ENCODE data around the gene ATP1B1.
"Not testable (repeated sequence)": the region's sequence is repeated elsewhere in the genome, so short reads cannot be mapped to it uniquely, and the experiment has no call there.

ATP1B1 gene

GRCh38 chr1:169119405-169119804 lies 12.9 kb downstream of the ATP1B1 start:
- Histone ChIP-seq H3K27me3 (ENCODE audit: control insufficient read depth, insufficient read depth, low read length) (no peaks in the 10 kb centered on the region), H3K36me3 (ENCODE audit: insufficient read depth, low read length) (peaks cover 10% of the 10 kb centered on the region), H3K4me3 (ENCODE audit: low read length) (no peak overlapping the region), H3K9me3 (replicated peaks; ENCODE audit: low read length) (no peaks in the 10 kb centered on the region), H3K9ac (ENCODE audit: low read depth, low read length) (no peak overlapping the region), H3K4me2 (ENCODE audit: low read length) (peak overlapping the region; percentile 16), H3K4me1 (ENCODE audit: control insufficient read depth, insufficient read depth, low read length) (peaks cover 32% of the 10 kb centered on the region)

GRCh38 chr1:169120066-169120465 lies 13.6 kb downstream of the ATP1B1 start:
- H3K9me3 ChIP-seq (replicated peaks; ENCODE audit: low read length): no peaks in the 10 kb centered on the region
- peaks cover 30% of the 10 kb centered on the region for H3K4me1 ChIP-seq (ENCODE audit: control insufficient read depth, insufficient read depth, low read length)
- peaks cover 8% of the 10 kb centered on the region for H3K36me3 ChIP-seq (ENCODE audit: insufficient read depth, low read length)
- no peak overlapping the region for H3K9ac ChIP-seq (ENCODE audit: low read depth, low read length)
- H3K4me2 ChIP-seq (ENCODE audit: low read length): no peak overlapping the region
- no peaks in the 10 kb centered on the region for H3K27me3 ChIP-seq (ENCODE audit: control insufficient read depth, insufficient read depth, low read length)
- no peak overlapping the region for H3K4me3 ChIP-seq (ENCODE audit: low read length)

- Histone ChIP-seq H3K9me3 (replicated peaks; ENCODE audit: low read length) (no peaks in the 10 kb centered on the region), H3K9ac (ENCODE audit: low read depth, low read length) (no peak overlapping the region), H3K4me2 (ENCODE audit: low read length) (no peak overlapping the region), H3K4me1 (ENCODE audit: control insufficient read depth, insufficient read depth, low read length) (peaks cover 23% of the 10 kb centered on the region), H3K27me3 (ENCODE audit: control insufficient read depth, insufficient read depth, low read length) (no peaks in the 10 kb centered on the region), H3K4me3 (ENCODE audit: low read length) (no peak overlapping the region), H3K36me3 (ENCODE audit: insufficient read depth, low read length) (peaks cover 15% of the 10 kb centered on the region)
These were observed 14.8 kb downstream of the ATP1B1 start for GRCh38 chr1:169121146-169121923.

GRCh38 chr1:169122976-169123375 lies 16.5 kb downstream of the ATP1B1 start:
- no peaks in the 10 kb centered on the region for H3K27me3 ChIP-seq (ENCODE audit: control insufficient read depth, insufficient read depth, low read length)
- H3K4me1 ChIP-seq (ENCODE audit: control insufficient read depth, insufficient read depth, low read length): peaks cover 23% of the 10 kb centered on the region
- H3K9ac ChIP-seq (ENCODE audit: low read depth, low read length): no peak overlapping the region
- no peak overlapping the region for H3K4me3 ChIP-seq (ENCODE audit: low read length)
- no peak overlapping the region for H3K4me2 ChIP-seq (ENCODE audit: low read length)
- H3K36me3 ChIP-seq (ENCODE audit: insufficient read depth, low read length): peaks cover 22% of the 10 kb centered on the region
- H3K9me3 ChIP-seq (replicated peaks; ENCODE audit: low read length): no peaks in the 10 kb centered on the region

- Histone ChIP-seq H3K36me3 (ENCODE audit: insufficient read depth, low read length) (peaks cover 23% of the 10 kb centered on the region), H3K4me1 (ENCODE audit: control insufficient read depth, insufficient read depth, low read length) (peaks cover 21% of the 10 kb centered on the region), H3K9ac (ENCODE audit: low read depth, low read length) (no peak overlapping the region), H3K4me3 (ENCODE audit: low read length) (no peak overlapping the region), H3K9me3 (replicated peaks; ENCODE audit: low read length) (no peaks in the 10 kb centered on the region), H3K4me2 (ENCODE audit: low read length) (no peak overlapping the region), H3K27me3 (ENCODE audit: control insufficient read depth, insufficient read depth, low read length) (no peaks in the 10 kb centered on the region)
These were observed 18.0 kb downstream of the ATP1B1 start for GRCh38 chr1:169124459-169124858.

GRCh38 chr1:169125597-169125996 lies 19.1 kb downstream of the ATP1B1 start:
- not testable (repeated sequence) for H3K4me3 ChIP-seq (ENCODE audit: low read length)

GRCh38 chr1:169126335-169126734 lies 19.8 kb downstream of the ATP1B1 start:
- Histone ChIP-seq H3K4me1 (ENCODE audit: control insufficient read depth, insufficient read depth, low read length) (peaks cover 18% of the 10 kb centered on the region), H3K4me2 (ENCODE audit: low read length) (no peak overlapping the region), H3K36me3 (ENCODE audit: insufficient read depth, low read length) (peaks cover 23% of the 10 kb centered on the region), H3K9me3 (replicated peaks; ENCODE audit: low read length) (no peaks in the 10 kb centered on the region), H3K4me3 (ENCODE audit: low read length) (no peak overlapping the region), H3K9ac (ENCODE audit: low read depth, low read length) (no peak overlapping the region), H3K27me3 (ENCODE audit: control insufficient read depth, insufficient read depth, low read length) (no peaks in the 10 kb centered on the region)

More at GRCh38 chr1:169125597-169125996, 19.1 kb downstream of the ATP1B1 start:
- not testable (repeated sequence) for H3K27me3 ChIP-seq (ENCODE audit: control insufficient read depth, insufficient read depth, low read length); H3K9ac ChIP-seq (ENCODE audit: low read depth, low read length); H3K9me3 ChIP-seq (replicated peaks; ENCODE audit: low read length); H3K4me2 ChIP-seq (ENCODE audit: low read length)
- Histone ChIP-seq H3K4me1 (ENCODE audit: control insufficient read depth, insufficient read depth, low read length) (peaks cover 18% of the 10 kb centered on the region), H3K36me3 (ENCODE audit: insufficient read depth, low read length) (peaks cover 23% of the 10 kb centered on the region)

GRCh38 chr1:169127305-169127704 lies 20.8 kb downstream of the ATP1B1 start:
- Histone ChIP-seq H3K4me1 (ENCODE audit: control insufficient read depth, insufficient read depth, low read length) (peaks cover 18% of the 10 kb centered on the region), H3K27me3 (ENCODE audit: control insufficient read depth, insufficient read depth, low read length) (no peaks in the 10 kb centered on the region), H3K9me3 (replicated peaks; ENCODE audit: low read length) (no peaks in the 10 kb centered on the region), H3K9ac (ENCODE audit: low read depth, low read length) (no peak overlapping the region), H3K4me2 (ENCODE audit: low read length) (no peak overlapping the region), H3K36me3 (ENCODE audit: insufficient read depth, low read length) (peaks cover 24% of the 10 kb centered on the region), H3K4me3 (ENCODE audit: low read length) (no peak overlapping the region)

- Histone ChIP-seq H3K4me2 (ENCODE audit: low read length) (no peak overlapping the region), H3K9me3 (replicated peaks; ENCODE audit: low read length) (no peaks in the 10 kb centered on the region), H3K4me1 (ENCODE audit: control insufficient read depth, insufficient read depth, low read length) (peaks cover 18% of the 10 kb centered on the region), H3K36me3 (ENCODE audit: insufficient read depth, low read length) (peaks cover 23% of the 10 kb centered on the region), H3K27me3 (ENCODE audit: control insufficient read depth, insufficient read depth, low read length) (no peaks in the 10 kb centered on the region), H3K9ac (ENCODE audit: low read depth, low read length) (no peak overlapping the region), H3K4me3 (ENCODE audit: low read length) (no peak overlapping the region)
These were observed 22.1 kb downstream of the ATP1B1 start for GRCh38 chr1:169128562-169128961.

- Histone ChIP-seq H3K9me3 (replicated peaks; ENCODE audit: low read length) (no peaks in the 10 kb centered on the region), H3K36me3 (ENCODE audit: insufficient read depth, low read length) (peaks cover 21% of the 10 kb centered on the region), H3K27me3 (ENCODE audit: control insufficient read depth, insufficient read depth, low read length) (no peaks in the 10 kb centered on the region)
These were observed 22.8 kb downstream of the ATP1B1 start for GRCh38 chr1:169129109-169129784.

GRCh38 chr1:169130683-169131082 lies 24.2 kb downstream of the ATP1B1 start:
- H3K4me3 ChIP-seq (ENCODE audit: low read length): no peak overlapping the region
- no peaks in the 10 kb centered on the region for H3K27me3 ChIP-seq (ENCODE audit: control insufficient read depth, insufficient read depth, low read length)
- H3K36me3 ChIP-seq (ENCODE audit: insufficient read depth, low read length): peaks cover 14% of the 10 kb centered on the region

More at GRCh38 chr1:169129109-169129784, 22.8 kb downstream of the ATP1B1 start:
- H3K9ac ChIP-seq (ENCODE audit: low read depth, low read length): no peak overlapping the region
- H3K4me3 ChIP-seq (ENCODE audit: low read length): peak overlapping the region; percentile 27
- peaks cover 18% of the 10 kb centered on the region for H3K4me1 ChIP-seq (ENCODE audit: control insufficient read depth, insufficient read depth, low read length)
- peak overlapping the region; percentile 65 for H3K4me2 ChIP-seq (ENCODE audit: low read length)

More at GRCh38 chr1:169130683-169131082, 24.2 kb downstream of the ATP1B1 start:
- Histone ChIP-seq H3K4me1 (ENCODE audit: control insufficient read depth, insufficient read depth, low read length) (peaks cover 18% of the 10 kb centered on the region), H3K4me2 (ENCODE audit: low read length) (no peak overlapping the region), H3K9me3 (replicated peaks; ENCODE audit: low read length) (no peaks in the 10 kb centered on the region), H3K9ac (ENCODE audit: low read depth, low read length) (no peak overlapping the region)
